ENCODE measurements around the gene GRK6.

GRCh38 chr5:177435847-177436536, 9.5 kb downstream of the GRK6 start:
- TF ChIP-seq, protein P1, sequence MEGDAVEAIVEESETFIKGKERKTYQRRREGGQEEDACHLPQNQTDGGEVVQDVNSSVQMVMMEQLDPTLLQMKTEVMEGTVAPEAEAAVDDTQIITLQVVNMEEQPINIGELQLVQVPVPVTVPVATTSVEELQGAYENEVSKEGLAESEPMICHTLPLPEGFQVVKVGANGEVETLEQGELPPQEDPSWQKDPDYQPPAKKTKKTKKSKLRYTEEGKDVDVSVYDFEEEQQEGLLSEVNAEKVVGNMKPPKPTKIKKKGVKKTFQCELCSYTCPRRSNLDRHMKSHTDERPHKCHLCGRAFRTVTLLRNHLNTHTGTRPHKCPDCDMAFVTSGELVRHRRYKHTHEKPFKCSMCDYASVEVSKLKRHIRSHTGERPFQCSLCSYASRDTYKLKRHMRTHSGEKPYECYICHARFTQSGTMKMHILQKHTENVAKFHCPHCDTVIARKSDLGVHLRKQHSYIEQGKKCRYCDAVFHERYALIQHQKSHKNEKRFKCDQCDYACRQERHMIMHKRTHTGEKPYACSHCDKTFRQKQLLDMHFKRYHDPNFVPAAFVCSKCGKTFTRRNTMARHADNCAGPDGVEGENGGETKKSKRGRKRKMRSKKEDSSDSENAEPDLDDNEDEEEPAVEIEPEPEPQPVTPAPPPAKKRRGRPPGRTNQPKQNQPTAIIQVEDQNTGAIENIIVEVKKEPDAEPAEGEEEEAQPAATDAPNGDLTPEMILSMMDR (IDR thresholded peaks at IDR 0.05), result no peak
- TF ChIP-seq POLR2AphosphoS5 (IDR thresholded peaks at IDR 0.05), result no peak

Measured in breast epithelium (tissue), 3 donors.